K562 (cell line): ENCODE measurements around the gene SLC24A1. TPM values are rescaled to one million over a fixed set of nuclear protein-coding genes. Genes with fewer than 3 reads are reported as not detected.

ENCODE experiments used
- BRD9 ChIP-seq: fragments of 450-650 bp; IDR thresholded peaks from 2 replicates; pipeline ENCODE4 v1.6.1; 2018; ENCODE audit warnings: low read depth; ENCODE audit not compliant: partially characterized antibody
- CC2D1A ChIP-seq: fragments of 450-650 bp; IDR thresholded peaks from 2 replicates; pipeline ENCODE4 v1.6.1; 2017; ENCODE audit warnings: mild to moderate bottlenecking
- E2F8 ChIP-seq: fragments of 450-650 bp; IDR thresholded peaks from 2 replicates; pipeline ENCODE4 v1.7.1; 2018; ENCODE audit warnings: mild to moderate bottlenecking, low read depth; ENCODE audit not compliant: partially characterized antibody
- HDAC2 ChIP-seq: fragments of 450-650 bp; IDR thresholded peaks from 2 replicates; pipeline ENCODE4 v1.6.1; 2016; ENCODE audit warnings: mild to moderate bottlenecking
- MEF2A ChIP-seq: IDR thresholded peaks from 2 replicates; pipeline ENCODE4 v1.6.1; 2011; ENCODE audit warnings: low read depth, mild to moderate bottlenecking, low read length, moderate library complexity; ENCODE audit not compliant: control insufficient read depth
- NBN ChIP-seq: fragments of 450-650 bp; IDR thresholded peaks from 2 replicates; pipeline ENCODE4 v1.6.1; 2016; ENCODE audit warnings: low read depth, mild to moderate bottlenecking
- NONO ChIP-seq, 2 experiments: fragments of 200-400 bp in 1 of 2; fragments of 450-650 bp in 1 of 2; formaldehyde crosslinking in 1 of 2; IDR thresholded peaks; 2 replicates each; pipeline ENCODE4 v1.6.1; 2017; ENCODE audit warnings: low read depth in 2 of 2, mild to moderate bottlenecking in 2 of 2, moderate library complexity in 2 of 2, low read length in 1 of 2
- SMC3 ChIP-seq: conservative IDR thresholded peaks from 2 replicates; pipeline ENCODE4 v1.6.1; 2011; ENCODE audit warnings: low read depth, low read length, improper control_type of control experiment; ENCODE audit not compliant: insufficient read depth
- SOX6 ChIP-seq: fragments of 450-650 bp; IDR thresholded peaks from 2 replicates; pipeline ENCODE4 v1.6.1; 2014; ENCODE audit warnings: mild to moderate bottlenecking
- TBP ChIP-seq: optimal IDR thresholded peaks from 2 replicates; pipeline ENCODE3; 2011; ENCODE audit warnings: low read depth, low read length, improper control_type of control experiment
- USF1 ChIP-seq: sonication (generic); formaldehyde crosslinking; IDR thresholded peaks from 2 replicates; pipeline ENCODE4 v1.9.0; 2022; ENCODE audit warnings: mild to moderate bottlenecking, missing genetic modification reagents
- ZNF165 ChIP-seq: fragments of 250-450 bp; sonication (Bioruptor Pico); IDR thresholded peaks from 2 replicates; pipeline ENCODE4 v1.4.0; 2020; ENCODE audit warnings: borderline replicate concordance
- ZNF398 ChIP-seq: fragments of 250-450 bp; sonication (Bioruptor Pico); IDR thresholded peaks from 2 replicates; pipeline ENCODE4 v1.8.0; 2021; ENCODE audit warnings: moderate library complexity, mild to moderate bottlenecking, inconsistent platforms
- polyA plus RNA-seq, 8 experiments: library from polyadenylated mRNA; depleted of rRNA in 4 of 8; stranded (reverse) in 5 of 8; unstranded in 3 of 8; fragments of >200 nt; fragmentation: Nextera tagmentation in 2 of 8; fragmentation: Illumina TruSeq in 1 of 8; extraction: Ambion mirVana in 2 of 8; extraction: Trizol in 1 of 8; gene quantifications; 2 replicates each; pipeline versions ENCODE4 v1.2.1 to v1.2.3, GENCODE V29; 2011 to 2014; ENCODE audit warnings: inconsistent platforms in 1 of 8, missing spikeins in 1 of 8
- total RNA-seq, 7 experiments: library from RNA; depleted of rRNA in 6 of 7; stranded (reverse); fragments of >200 nt in 6 of 7; fragmentation: Illumina TruSeq in 2 of 7; extraction: Trizol in 2 of 7; gene quantifications; 2 replicates each; pipeline versions ENCODE4 v1.2.1 to v1.2.3, GENCODE V29; 2011 to 2021; ENCODE audit warnings: low replicate concordance in 1 of 7

SLC24A1 gene
- total and polyA plus RNA-seq, 9 of the 15 experiments (the other 6 are each of a cell fraction or from before 2014, with no cell fraction given) = 3.1 to 8.2 (median 5.5) TPM

GRCh38 chr15:65638681-65639089 lies 16.9 kb downstream of the SLC24A1 start (continued):
- no peak for TF ChIP-seq ZNF398
- peak; percentile 75 for TF ChIP-seq CC2D1A
- TF ChIP-seq MEF2A = no peak
- TF ChIP-seq ZNF165 (CRISPR knock-in tag) = no peak
- TF ChIP-seq TBP = no peak
- TF ChIP-seq SOX6 = no peak; the same call in 1 of the 2 replicates
- TF ChIP-seq HDAC2 = peak; percentile 57; the same call in 1 of the 2 replicates
- TF ChIP-seq USF1 = no peak
- peak; percentile 43 for TF ChIP-seq E2F8
- peak; percentile 67 for TF ChIP-seq BRD9
- peak; percentile 74; the same call in 1 of the 2 replicates for TF ChIP-seq NBN
- TF ChIP-seq NONO (IDR thresholded peaks at IDR 0.05; ENCODE audit: low read depth in 2 of 2, low read length in 1 of 2) = 0 out of 4 replicates have a peak, but pooled peaks of 1 of the 2 experiments have one; percentile 48
- TF ChIP-seq SMC3 = peak; percentile 91
